ENCODE data around the gene CTPS2. TPM values are rescaled to one million over a fixed set of nuclear protein-coding genes. Genes with fewer than 3 reads are reported as not detected.
"Not testable (repeated sequence)": the region's sequence is repeated elsewhere in the genome, so short reads cannot be mapped to it uniquely, and the experiment has no call there.

The CTPS2 gene
- total RNA-seq, 1 donor from 2014 or later = 28.1 TPM

DNA sequence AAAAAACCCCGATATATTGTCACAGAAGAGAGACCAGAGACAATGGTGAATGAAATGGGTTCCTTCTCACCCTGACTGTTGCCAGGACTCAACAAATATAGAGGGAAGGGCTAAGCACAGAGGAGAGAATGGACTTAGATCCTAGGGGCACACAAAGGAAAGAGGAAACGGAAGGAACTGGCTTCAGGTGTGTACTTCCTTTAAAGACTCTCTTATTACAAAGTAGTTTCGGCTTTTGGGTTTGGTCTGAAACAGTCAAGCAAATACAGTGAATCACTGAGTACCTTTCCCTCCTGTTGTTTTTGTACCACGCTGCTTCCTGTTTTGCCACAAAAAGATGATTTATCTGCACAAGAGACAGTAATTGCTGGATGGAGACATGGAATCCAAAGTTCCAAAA lies 108.6 kb downstream of the CTPS2 start:
- no peak for DNase-seq

DNA sequence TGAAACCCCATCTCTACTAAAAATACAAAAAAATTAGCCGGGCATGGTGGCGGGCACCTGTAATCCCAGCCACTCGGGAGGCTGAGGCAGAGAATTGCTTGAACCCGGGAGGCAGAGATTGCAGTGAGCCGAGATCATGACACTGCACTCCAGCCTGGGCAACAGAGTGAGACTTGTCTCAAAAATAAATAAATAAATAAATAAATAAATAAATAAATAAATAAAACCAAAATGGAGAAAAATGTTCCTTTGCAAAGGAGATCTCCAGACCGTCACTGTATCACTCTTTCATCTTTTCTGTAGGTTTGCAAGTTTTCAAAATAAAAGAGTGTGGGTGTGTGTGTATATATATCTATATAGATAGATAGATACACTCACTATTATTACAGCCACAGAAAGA lies 109.2 kb downstream of the CTPS2 start:
- DNase-seq = not testable (repeated sequence)

DNA sequence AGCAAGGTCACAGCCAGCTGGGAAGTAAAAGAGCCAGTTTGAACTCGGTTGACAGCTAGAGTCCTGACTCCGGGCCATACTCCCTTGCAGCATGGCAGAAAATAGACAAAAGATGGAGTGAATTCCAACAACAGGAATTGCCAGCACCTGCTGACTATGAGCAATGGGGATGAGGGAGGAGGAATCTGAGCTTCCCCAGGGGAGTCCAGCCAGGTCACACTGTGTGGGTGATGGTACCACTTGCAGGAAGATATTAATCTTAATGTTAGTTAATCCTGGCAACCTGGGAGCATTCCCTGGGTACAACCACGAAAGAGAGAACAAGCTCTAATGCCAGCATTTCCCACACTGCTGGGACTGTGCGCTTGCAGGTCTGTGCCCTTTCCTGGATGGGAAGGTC lies 110.6 kb downstream of the CTPS2 start:
- no peak for DNase-seq

DNA sequence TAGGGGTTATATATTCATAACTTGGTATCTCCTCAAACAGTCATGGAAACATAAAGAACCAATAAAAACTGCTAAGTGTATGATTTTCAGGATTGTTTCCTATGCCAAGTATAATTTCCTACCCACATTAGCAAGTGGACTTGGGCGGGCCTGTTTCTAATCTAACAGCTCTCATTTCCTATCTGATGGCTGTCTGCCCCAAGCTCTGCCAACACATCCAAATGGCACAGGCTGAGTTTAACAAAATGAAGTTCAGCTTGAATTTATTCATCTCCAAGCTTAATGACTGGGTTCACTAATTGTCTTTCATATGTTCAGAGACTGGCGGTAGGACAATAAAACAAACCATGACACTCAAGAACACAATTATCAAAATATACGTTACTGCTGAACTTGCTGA lies 118.0 kb downstream of the CTPS2 start:
- DNase-seq = no peak

DNA sequence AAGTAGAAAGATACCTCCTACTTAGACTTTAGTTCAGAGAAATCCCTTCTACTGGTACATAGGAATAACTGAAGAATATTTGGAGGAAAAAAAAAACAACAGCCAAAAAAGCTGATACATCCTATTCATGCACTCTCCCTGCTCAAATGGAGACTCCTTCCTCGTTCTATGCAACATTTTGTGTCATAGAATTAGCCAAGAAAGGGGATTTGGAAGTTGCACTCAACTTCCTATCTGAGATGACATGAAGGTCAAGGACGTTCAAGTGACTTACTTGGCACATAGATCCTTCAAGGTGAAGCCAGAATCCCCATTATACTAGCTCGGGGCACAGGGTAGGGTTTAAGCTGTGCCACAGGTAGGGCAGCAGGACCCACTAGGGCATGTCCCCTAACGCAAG lies 118.7 kb downstream of the CTPS2 start:
- DNase-seq = no peak

DNA sequence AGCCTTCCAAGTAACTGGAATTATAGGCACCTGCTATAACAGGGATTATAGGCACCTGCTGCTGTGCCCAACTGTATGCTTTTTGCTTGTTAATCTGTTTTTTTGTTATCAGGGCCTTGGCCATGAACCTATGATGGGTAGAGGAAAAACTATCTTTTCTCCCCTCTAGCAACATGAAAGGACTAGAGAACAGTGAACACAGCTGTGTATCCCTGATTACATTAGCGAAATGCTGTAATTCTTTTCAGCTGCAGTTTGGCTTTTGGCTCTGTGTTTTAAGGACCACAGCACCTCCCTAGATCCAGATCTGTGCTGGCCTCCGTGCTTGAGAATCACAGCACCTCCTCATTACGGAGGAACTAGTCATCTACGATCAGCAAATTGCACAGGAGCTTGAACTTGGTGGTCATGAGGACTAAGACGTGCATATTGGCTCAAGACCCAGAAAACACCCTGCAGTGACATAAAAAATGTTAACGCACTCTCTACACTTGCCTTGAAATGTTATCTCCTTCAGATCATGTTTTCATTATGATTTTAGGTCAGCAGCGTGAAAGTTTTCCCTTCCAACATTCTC lies 120.2 kb downstream of the CTPS2 start:
- DNase-seq = no peak

DNA sequence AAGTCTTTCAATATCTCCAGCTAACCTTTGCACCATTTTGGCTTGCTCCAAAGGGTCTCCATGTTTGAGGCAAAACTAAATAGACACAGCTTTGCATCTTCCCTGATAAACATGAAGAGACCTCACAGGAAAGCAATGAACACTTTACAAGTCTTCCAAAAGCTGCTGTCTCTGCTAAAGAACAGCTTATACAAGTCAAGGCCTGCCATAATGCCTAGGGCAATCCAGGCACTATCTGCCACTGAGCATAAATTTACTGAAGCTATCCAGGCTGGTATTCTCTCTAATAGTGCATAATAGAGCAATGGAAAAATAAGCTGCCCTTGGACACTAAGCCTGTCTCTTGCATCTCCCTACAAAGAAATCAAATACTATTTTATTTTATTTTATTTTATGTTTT lies 122.6 kb downstream of the CTPS2 start:
- DNase-seq = no peak

DNA sequence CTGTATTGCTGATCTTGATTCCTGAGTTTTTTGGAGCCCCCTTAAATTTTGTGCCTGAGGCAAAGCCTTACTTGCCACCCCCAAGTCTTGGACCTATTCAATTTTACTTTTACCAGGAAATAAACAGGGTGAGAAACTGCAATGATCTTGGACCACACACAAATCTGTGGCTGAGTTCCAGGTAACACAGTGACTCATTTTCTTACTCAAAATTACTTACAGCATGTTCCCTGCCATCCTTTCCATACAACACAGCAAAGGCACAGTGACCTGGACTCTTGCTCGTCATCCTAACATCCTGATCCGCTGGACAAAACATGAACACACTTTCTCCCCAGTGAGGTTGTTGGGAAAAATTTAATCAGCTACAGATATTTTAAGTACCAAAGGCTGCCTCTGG lies 123.3 kb downstream of the CTPS2 start:
- DNase-seq = no peak

DNA sequence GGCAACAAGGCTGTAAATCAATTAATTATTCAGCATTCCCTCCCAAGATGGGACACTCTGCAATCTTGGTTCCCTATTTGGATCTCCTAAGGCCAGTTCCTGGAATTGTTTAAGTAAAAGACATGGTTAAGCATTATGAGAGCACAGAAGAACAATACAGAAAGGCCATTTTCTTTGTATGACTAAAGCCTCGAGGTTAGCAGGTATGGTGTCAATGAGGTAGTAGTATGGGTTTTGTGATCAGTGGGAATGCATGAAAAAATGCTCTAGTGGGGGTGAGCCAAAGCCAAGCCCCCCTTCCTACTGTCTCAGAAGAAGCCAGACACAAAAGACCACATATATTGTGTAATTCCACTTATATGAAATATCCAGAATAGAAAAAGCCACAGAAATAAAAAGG lies 124.2 kb downstream of the CTPS2 start:
- DNase-seq = no peak

DNA sequence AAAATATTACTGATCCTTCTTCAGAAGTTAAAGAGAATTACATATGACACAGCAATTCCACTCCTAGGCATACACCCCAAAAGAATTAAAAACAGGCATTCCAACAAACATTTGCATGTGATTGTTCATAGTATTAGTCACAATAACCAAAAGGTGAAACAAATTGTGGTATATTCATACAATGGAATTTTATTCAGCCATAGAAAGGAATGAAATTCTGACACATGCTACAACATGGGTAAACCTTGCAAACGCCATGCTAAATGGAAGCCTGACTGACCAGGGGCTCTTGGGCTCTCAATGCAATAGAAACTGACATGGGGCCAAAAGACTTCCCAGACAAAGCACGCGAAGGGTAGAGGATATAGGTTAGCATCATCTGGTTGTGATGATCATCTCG lies 124.6 kb downstream of the CTPS2 start:
- no peak for DNase-seq

DNA sequence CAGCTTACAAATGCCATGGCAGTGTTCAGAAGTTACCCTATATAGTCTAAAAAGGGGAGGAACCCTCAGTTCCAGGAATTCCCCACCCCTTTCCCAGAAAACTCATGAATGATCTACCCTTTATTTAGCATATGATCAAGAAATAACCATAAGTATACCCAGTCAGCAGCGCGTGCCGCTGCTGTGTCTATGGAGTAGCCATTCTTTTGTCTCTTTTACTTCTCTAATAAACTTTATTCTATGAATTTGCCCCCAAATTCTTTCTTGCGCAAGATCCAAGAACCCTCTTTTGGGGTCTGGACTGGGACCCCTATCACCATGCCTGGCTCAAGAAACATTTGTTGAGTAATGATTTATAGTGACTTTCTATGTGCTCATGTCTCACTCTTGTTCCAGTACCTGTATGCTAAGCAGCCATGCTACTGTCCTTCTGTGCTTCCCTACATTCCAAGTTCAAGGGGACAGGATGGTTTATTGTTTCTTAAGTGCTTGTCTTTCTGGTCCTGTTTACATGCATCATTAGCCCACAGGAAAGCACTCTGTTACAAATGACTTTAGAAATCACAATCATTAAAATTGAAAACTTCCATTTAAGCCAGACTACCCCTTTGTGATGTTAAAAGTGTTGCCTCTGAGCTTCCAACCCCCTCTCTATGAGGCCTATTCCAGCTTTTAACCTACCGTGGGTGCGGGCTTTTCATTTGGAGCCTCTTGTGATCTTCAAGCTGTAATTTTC lies 125.9 kb downstream of the CTPS2 start:
- DNase-seq = no peak

DNA sequence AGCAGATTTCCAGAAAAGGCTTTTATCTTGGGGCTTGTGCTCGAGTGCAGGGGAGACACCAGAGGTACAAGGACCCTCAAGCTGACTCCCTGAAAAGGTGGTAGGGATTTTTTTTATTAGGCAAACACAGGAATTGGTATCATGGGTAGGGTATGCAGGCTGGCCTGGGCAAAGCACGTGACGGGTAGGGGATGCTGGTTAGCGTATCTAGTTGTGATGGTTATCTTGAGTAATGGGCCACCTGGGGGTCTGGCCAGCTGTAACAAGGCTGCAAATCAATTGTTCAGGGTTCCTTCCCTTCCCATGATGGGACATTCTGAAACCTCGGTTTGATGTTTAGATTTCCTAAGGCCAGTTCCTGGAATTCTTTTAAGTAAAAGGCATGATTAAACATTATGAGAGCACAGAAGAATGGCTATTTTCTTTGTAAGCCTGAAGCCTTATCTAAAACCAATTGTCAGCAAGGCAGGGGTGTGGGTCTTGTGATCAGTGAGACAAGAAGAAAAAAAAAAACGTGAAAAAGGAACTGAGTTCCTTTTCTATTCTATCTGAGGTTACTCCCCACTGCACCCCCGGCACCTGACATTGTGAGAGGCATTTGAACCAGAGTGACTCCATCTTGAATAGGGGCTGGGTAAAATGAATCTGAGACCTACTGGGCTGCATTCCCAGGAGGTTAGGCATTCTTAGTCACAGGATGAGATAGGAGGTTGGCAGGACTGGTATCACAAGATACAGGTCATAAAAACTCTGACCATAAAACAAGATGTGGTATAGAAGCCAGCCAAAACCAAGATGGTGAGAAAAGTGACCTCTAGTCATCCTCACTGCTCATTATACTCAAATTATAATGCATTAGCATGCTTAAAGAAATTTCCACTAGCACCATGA lies 126.7 kb downstream of the CTPS2 start:
- DNase-seq = no peak

DNA sequence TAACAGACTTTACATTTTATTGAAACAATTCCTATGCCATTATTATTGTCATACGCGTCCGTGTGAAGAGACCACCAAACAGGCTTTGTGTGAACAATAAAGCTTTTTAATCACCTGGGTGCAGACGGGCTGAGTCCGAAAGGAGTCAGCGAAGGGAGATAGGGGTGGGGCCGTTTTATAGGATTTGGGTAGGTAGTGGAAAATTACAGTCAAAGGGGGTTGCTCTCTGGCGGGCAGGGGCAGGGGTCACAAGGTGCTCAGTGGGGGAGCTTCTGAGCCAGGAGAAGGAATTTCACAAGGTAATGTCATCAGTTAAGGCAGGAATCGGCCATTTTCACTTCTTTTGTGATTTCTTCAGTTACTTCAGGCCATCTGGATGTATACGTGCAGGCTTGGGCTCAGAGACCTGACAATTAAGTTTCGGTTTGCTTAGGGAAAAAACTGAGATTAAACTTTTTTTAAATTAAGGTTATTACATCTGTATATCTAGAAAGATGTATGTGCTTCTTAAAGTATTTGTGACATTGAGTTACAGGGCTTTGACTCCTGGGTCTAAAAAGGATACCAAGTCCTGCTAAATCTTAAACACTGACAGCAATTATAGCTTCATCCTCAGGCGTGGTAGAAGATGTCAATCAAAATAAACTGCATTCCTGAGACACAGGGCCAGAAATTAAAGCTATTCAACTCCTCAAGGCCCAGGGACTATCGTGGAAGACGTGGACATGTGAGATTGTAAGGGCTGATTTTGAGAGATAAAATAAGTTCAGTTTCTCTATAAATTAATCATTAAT lies 132.3 kb downstream of the CTPS2 start:
- DNase-seq = not testable (repeated sequence)

DNA sequence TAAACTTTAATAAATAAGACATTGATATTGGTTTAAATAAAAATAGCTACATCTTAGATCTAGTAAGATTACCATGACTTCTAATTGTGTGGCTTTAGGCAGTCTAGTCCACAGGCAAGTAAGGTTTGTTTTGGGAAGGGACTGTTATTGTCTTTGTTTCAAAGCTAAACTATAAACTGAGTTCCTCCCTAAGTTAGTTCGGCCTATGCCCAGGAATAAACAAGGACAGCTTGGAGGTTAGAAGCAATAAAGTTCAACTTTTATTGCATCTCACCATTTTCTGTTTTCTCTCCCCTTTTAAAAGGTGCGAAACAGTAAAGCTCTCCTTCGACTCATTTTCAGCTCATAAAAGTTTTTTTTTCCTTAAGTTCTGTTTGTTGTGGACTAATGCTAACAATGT lies 133.0 kb downstream of the CTPS2 start:
- DNase-seq = no peak

DNA sequence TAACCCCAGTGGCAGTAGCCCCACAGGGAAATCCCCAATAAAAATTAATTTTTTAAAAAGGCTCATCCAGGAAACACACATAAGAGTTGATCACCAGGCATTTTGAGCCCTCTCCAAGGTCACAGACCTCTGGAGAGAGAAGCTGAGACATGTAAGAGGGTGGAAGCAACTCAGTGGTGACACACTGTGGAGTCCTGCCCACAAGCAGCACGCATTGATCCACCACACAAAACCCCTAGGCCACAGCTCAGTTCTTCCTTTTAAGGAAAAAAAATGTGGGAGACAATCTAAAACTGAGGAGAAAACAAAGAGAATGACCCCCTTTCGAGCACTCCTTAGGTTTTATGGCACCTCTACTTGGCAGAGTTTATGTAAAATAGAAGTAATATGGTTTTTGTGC lies 134.3 kb downstream of the CTPS2 start:
- no peak for DNase-seq

DNA sequence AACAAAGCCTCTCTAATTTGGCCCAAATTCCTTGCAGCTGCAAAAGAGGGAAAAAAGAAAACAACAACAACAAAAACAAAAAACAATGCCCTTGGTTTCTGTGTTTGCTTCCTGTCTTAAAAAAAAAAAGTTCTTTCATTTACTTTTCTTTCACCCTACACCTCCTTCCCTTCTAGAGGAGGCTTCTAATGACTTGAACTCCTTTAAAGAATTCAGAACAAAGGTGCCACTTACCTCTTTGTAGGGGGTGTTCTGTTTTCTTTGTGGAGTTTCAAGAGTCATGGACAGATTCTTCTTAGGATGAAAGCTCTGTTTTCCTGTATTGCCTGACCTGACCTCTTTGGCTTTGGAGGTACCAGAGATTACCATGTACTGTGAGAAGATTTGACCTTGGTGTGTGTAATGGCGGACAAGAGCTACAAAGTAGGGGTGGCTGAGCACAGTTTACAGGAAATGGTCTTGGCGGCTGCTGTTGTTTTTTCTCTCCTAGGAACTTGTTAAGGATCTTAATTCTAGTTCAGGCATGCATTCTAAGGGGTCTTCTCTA lies 134.9 kb downstream of the CTPS2 start:
- no peak for DNase-seq

DNA sequence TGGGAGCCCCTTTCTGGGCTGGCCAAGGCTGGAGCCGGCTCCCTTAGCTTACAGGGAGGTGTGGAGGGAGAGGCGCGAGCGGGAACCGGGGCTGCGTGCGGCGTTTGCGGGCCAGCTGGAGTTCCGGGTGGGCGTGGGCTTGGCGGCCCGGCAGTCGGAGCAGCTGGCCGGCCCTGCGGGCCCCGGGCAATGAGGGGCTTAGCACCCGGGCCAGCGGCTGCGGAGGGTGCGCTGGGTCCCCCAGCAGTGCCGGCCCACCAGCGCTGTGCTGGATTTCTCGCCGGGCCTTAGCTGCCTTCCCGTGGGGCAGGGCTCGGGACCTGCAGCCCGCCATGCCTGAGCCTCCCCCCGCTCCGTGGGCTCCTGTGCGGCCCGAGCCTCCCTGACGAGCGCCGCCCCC lies 137.1 kb downstream of the CTPS2 start:
- DNase-seq = not testable (repeated sequence)

DNA sequence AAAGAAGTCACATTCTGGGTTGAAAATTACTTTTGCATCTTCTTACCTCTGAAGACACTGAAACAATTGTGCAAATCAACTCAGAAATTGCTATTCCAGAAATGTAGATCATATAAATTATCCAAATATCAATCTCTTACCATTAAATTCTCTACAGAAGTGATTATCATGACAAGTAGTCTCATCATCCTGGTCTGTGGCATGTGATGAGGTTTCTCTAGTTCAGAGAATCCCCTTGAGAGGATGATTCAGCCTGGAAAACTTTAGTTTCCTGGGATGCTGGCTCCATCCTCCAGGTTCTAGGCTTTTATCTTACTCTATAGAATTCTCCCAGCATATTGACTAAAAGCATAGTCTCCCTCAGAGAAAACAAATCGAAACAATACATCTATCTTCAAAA lies 138.7 kb downstream of the CTPS2 start:
- DNase-seq = no peak

DNA sequence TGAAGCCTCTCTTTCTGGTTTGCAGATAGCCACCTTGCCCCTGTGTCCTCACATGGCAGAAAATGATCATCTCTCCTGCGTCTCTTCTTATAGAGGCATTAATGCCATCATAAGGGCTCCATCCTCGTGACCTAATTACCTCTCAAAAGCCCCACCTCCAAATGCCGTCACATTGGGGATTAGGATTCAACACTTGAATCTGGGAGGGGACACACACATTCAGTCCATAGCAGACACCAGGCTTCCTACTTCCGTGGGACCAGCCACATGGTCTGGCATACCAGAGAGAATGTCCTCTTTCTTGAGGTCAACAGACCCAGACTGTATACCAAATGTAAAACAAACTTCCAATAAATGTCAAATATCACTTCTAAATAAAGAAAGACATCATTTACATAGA lies 144.8 kb downstream of the CTPS2 start:
- DNase-seq = no peak

DNA sequence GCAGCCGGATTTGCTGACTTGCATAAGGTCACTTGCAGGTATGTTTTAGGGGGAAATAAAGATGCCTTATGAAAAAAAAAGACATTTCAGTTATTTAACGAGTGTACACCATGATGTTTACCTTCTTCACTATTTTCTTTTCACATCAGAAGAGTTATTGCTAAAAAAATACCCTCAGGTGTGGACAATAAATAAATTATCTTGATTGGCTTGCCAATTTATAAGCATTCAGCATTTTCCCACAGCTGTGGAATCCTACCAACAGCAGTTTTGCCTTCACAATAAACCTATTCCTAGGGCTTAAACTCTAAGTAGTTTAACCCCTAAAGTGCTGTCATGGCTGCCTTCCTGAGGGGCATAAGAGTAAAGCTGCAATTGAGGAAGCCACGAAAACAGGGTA lies 145.9 kb downstream of the CTPS2 start:
- DNase-seq = no peak

DNA sequence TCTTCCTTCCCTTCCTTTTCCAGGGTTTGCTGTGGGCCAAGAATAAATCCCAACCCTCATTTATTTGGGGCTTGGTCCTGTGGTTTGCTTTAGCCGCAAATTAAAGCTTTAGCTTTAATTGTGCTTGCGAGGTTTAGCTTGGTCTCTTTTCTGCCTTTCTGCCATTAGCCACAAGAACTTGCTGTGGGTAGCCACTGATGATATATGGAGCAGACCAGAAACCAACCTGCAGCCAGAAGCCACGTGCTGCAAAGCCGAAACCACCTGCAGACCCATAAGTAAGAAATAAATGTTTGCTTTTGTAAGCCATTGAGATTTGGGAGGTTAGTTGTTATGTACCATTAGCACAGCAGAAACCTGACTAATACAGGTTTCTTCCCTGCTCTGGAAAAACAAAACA lies 152.3 kb downstream of the CTPS2 start:
- no peak for DNase-seq

DNA sequence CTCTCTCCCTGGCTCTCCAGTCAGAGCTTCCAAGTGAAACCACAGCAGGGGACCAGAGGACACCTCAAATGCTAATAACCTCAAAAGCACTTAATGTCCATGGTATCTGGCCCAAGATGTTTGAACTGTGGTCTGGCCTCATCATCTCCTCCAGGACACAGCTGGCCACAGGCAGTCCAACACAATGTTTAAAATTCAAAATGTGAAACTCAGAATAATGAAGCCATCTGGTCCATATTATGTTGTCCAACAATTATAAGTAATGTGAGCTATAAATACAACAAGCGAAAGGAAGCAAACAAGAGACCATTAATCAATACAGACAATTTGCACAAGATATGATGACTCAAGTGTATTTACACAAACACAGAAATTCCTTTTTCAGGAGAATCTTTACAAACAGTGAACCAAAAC lies 153.3 kb downstream of the CTPS2 start:
- peak; percentile 0 for DNase-seq
